Astrocyte of the spinal cord (primary cell): ENCODE measurements around the gene TCF3.
"Not testable (repeated sequence)": the region's sequence is repeated elsewhere in the genome, so short reads cannot be mapped to it uniquely, and the experiment has no call there.

ENCODE experiments used
- DNase-seq: peaks from one replicate; pipeline ENCODE4 v3.0.0; 2011; ENCODE audit warnings: low read depth, low spot score
- H3K4me3 ChIP-seq: 2 replicates; pipeline ENCODE4 v1.5.1; 2011; ENCODE audit warnings: low read depth, mild to moderate bottlenecking, low read length, moderate library complexity
- in situ Hi-C: cut with HindIII; loops from 2 replicates; pipeline ENCODE4 v1.10.0; 2017; ENCODE audit warnings: low sequenced_read_pairs
- TF ChIP-seq, protein P1 (sequence below): IDR thresholded peaks from 2 replicates; pipeline ENCODE4 v1.5.1; 2012; ENCODE audit warnings: low read depth, mild to moderate bottlenecking, low read length, inconsistent platforms

TCF3 gene

GRCh38 chr19:1646149-1646548 is 6.3 kb downstream of the TCF3 start:
- no peak for DNase-seq
- no peak overlapping the region for H3K4me3 ChIP-seq
- in situ Hi-C loops: no loop called here
- TF ChIP-seq, protein P1, sequence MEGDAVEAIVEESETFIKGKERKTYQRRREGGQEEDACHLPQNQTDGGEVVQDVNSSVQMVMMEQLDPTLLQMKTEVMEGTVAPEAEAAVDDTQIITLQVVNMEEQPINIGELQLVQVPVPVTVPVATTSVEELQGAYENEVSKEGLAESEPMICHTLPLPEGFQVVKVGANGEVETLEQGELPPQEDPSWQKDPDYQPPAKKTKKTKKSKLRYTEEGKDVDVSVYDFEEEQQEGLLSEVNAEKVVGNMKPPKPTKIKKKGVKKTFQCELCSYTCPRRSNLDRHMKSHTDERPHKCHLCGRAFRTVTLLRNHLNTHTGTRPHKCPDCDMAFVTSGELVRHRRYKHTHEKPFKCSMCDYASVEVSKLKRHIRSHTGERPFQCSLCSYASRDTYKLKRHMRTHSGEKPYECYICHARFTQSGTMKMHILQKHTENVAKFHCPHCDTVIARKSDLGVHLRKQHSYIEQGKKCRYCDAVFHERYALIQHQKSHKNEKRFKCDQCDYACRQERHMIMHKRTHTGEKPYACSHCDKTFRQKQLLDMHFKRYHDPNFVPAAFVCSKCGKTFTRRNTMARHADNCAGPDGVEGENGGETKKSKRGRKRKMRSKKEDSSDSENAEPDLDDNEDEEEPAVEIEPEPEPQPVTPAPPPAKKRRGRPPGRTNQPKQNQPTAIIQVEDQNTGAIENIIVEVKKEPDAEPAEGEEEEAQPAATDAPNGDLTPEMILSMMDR: no peak

DNA sequence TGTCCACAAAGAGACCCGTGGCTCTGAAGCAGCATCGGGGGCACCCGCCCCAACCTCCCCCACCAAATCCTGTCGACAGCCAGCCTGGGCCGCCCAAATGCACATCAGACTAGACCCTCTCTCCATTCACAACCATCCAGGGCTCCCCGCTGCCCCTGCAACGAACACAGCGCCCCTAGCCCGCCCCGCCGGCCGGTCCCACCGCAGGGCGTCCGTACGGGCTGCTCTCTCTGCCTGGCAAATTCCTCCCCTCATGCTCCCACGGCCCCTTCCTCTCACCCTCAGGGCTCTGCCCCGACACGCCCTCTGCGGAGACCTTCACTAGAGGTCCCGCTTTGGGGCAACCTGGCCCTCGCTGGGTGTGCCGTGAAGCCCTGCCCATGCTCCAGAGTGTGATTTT is 7.1 kb downstream of the TCF3 start:
- no peak for DNase-seq
- in situ Hi-C loops: no loop called here
- TF ChIP-seq, protein P1: no peak
- no peak overlapping the region for H3K4me3 ChIP-seq

DNA sequence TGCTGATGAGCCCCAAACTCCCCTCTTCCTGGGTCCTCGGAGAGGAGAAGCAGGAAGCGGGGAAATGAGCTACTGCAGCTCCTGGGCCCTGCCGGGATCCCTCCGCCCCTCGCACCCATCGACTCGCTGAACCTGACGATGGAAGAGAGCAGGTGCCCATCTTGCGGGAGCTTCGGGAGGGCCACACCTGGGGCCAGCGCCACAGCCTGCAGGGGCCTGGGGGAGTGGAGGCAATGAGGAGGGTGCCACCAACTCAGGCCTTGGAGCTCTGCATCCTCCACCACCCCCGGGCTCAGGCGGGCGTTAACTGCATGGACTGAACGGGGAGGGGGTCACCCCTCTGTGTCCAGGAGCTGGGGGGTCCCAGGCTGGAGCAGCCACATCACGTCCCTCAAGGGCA is 8.3 kb downstream of the TCF3 start:
- H3K4me3 ChIP-seq: no peak overlapping the region
- no peak for DNase-seq
- TF ChIP-seq, protein P1: no peak
- in situ Hi-C loops: no loop called here

DNA sequence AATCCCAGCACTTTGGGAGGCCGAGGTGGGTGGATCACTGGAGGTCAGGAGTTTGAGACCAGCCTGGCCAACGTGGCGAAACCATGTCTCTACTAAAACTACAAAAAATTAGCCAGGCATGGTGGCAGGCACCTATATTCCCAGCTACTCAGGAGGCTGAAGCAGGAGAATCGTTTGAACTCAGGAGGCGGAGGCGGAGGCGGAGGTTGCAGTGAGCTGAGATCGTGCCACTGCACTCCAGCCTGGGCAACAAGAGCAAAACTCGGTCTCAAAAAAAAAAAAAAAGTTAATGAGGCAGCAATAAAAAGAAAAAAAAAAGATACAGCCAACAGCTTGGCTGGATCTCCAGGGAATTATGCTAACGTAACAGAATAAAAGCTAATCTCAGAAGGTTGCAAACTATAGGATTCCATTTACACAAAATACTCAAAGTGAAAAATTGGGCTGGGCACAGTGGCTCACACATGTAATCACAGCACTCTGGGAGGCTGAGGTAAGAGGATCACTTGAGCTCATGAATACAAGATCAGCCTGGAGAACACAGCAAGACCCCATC is 11.4 kb downstream of the TCF3 start:
- in situ Hi-C loops, H3K4me3 ChIP-seq, DNase-seq: not testable (repeated sequence)

- in situ Hi-C loops: no loop called here
- no peak for DNase-seq
- TF ChIP-seq, protein P1: no peak
- no peak overlapping the region for H3K4me3 ChIP-seq
These were observed 15.8 kb downstream of the TCF3 start for GRCh38 chr19:1636325-1637236.

- no peak overlapping the region for H3K4me3 ChIP-seq
- TF ChIP-seq, protein P1: no peak
- in situ Hi-C loops: no loop called here
- DNase-seq: no peak
These were observed 17.5 kb downstream of the TCF3 start for GRCh38 chr19:1634938-1635243.

DNA sequence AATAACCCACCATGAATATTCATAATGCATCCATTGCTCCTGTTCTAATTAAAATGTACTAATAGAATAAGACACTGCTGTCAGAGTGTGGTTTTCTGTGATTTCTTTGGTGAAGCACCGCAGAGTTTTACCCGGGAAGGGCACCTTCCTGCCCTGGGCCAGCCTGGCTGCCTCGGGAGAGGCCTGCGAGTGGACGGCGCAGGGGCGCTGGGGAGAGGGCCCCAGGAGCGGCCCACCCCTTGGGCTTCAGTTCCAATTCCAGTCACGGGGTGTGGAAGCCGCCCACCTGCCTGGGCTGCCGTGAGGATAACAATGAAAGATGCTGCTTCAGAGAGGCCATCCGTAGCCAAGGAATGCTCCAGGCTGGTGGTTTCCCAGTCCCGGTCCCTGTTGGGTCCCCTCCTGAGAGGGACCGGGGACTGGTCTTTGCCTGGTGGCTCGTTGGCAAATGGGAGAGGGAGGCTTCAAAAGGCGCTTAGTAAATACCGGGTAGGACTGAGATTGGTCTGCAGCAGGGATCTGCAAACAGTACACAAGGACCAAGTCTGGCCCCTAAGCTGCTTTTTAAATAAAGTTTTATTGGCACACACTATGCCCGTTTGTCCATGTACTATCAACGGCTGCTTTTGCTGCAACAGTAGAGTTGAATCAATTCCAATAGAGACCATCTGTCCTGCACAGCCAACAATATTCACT is 18.0 kb downstream of the TCF3 start:
- H3K4me3 ChIP-seq: no peak overlapping the region
- TF ChIP-seq, protein P1: no peak
- in situ Hi-C loops: no loop called here
- no peak for DNase-seq
